GM18505 (cell line): ENCODE data around the gene GCC2.
"Not testable (repeated sequence)": the region's sequence is repeated elsewhere in the genome, so short reads cannot be mapped to it uniquely, and the experiment has no call there.

Experiments used
- ATAC-seq: cut with Tn5 transposase; IDR thresholded peaks from one replicate; pipeline ENCODE4 v1.9.1; 2021; ENCODE audit not compliant: unreplicated experiment
- POLR2A ChIP-seq: IDR thresholded peaks from 4 replicates; pipeline ENCODE4 v1.6.1; 2011; ENCODE audit warnings: borderline replicate concordance; ENCODE audit not compliant: insufficient read depth, insufficient read length; ENCODE audit errors: extremely low read depth

The GCC2 gene

DNA sequence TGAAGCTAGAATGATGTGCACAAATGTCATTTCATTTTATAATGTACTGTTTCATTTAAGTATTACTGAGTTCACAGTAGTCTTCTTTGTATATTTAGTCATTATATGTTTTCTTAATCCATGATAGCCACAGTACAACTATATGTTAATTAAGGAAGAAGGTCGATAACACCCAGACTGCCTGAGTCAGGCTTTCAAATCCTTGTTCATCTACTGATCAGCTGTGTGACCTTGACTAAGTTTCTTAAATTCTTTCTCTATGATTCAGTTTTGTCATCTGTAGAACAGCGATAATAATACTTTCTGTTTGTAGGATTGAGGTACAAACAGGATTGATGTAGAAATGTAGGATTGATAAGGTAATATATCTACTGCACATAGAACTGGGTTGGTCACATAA is 5.4 kb downstream of the GCC2 start:
- ATAC-seq, result no peak
- TF ChIP-seq POLR2A, result no peak

DNA sequence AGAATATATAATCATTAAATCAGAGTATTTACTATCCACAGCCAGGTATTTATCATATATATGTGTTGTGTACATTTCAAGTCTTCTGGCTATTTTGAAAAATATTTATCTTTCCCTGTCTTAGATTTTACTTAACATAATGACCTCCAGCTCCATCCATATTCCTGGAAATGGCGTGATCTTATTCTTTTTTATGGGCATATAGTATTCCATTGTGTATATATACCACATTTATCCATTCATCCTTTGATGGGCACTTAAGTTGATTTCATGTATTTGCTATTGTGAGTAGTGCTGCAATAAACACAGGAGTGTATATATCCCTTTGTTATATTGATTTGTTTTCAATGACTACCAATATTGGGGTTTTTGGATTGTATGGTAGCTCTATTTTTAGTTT is 6.6 kb downstream of the GCC2 start:
- no peak for ATAC-seq
- TF ChIP-seq POLR2A, result no peak

GRCh38 chr2:108458082-108458481 is 9.1 kb downstream of the GCC2 start:
- no peak for TF ChIP-seq POLR2A
- ATAC-seq, result no peak

DNA sequence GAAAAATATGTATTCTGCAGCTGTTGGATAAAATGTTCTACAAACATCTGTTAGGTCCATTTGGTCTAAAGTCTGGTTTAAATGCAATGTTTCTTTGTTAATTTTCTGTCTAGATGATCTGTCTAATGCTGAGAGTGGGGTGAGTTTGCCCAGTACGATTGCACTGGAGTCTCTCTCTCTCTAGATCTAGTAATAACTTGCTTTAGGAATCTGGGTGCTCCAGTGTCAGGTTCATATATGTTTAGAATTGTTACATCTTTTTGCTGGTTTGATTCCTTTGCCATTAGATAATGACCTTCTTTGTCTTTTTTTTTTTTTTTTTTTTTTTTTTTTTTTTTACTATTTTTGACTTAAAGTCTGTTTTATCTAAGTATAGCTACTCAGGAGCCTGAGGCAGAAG is 10.4 kb downstream of the GCC2 start:
- no peak for TF ChIP-seq POLR2A
- ATAC-seq, result no peak

DNA sequence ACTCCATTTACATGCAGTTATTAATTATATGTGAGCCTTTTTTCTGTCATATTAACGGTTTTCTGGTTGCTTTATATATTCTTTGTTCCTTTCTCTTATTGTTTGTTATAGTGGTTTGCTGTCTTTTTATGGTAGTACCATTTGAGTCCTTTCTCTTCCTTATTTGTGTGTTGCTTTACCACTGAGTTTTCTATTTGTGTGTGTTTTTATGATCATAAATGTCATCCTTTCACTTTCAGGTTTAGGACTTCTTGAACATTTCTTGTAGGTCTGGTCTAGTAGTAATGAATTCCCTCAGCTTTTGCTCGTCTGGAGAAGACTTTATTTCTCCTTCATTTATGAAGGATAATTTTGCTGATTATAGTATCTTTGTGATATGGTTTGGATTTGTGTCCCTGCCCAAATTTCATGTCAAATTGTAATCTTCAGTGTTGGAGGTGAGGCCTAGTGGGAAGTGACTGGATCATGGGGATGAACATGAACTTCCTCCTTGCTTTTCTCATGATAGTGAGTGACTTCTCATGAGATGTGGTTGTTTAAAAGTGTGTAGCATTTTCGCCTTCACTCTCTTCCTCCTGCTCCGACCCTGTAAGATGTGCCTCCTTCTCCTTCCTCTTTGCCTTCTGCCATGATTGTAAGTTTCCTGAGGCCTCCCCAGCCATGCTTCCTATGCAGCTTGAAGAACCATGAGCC is 11.5 kb downstream of the GCC2 start:
- ATAC-seq, result peak; percentile 79
- no peak for TF ChIP-seq POLR2A

- TF ChIP-seq POLR2A, result no peak
- ATAC-seq, result no peak
Measured at GRCh38 chr2:108477099-108477498, 28.1 kb downstream of the GCC2 start.

DNA sequence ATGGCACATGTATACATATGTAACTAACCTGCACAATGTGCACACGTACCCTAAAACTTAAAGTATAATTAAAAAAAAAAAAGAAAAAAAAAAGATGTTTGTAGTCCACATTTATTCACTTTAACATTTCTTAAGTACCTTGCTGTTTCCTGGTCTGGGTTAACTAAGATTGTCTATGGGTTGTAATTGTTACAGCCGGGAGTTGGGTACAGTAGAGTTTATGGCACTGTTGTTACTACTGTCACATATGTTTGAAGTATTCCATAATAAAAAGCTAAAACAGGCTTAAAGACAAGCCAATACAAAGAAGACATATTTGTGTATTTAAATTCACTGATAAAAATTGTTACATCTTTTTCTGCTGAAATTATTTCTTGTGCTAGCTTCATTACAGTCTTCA is 36.2 kb downstream of the GCC2 start:
- ATAC-seq, result no peak
- TF ChIP-seq POLR2A, result no peak

DNA sequence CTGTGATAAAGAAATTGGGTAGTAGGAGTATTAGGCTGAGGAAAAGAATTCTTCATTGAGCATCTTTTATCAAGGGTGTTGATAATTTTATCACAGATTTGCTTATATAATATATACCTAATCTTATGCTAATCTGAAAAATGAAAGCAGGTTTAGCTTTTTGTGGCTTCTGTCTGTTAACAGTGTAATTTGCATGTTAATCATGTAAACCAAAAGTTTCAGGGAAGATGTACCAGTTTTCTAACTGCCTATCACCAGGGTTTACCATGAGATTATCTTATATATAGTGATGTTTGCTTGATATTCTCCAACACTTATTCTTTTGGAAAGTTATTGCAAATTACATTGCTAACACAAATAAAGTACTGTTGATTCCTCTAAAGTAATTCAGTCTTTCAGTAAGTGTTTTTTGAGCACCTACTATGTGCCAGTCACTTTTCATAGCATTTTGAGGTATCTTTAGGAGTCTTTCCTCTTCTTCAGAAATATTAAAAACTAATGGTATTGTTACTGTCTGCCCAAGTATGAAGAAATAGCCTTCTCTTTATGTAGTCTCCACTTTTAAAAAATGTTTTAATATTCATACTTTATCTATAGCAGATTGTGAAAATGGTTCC is 41.6 kb downstream of the GCC2 start:
- no peak for ATAC-seq
- no peak for TF ChIP-seq POLR2A

GRCh38 chr2:108491848-108492247 is 42.8 kb downstream of the GCC2 start:
- no peak for ATAC-seq
- TF ChIP-seq POLR2A, result no peak

DNA sequence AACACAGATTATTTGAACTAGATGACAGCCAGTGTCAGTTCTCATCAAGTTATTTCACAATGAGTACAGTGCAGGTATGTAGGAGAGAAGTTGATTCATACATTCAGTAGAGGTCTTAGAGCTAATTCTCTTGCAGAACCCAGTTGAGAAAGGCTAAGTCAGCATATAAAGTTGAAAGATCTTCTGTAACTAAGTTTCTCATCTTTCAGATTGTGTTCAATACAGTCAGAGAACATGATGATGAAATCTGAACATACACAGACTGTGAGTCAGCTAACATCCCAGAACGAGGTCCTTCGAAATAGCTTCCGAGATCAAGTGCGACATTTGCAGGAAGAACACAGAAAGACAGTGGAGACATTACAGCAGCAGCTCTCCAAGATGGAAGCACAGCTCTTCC is 43.4 kb downstream of the GCC2 start:
- no peak for ATAC-seq
- no peak for TF ChIP-seq POLR2A

GRCh38 chr2:108496167-108496566 is 47.2 kb downstream of the GCC2 start:
- ATAC-seq, result not testable (repeated sequence)

GRCh38 chr2:108507620-108508019 is 58.6 kb downstream of the GCC2 start:
- not testable (repeated sequence) for ATAC-seq

GRCh38 chr2:108512431-108512830 is 63.4 kb downstream of the GCC2 start:
- not testable (repeated sequence) for ATAC-seq

GRCh38 chr2:108514478-108514877 is 65.5 kb downstream of the GCC2 start:
- ATAC-seq, result not testable (repeated sequence)

GRCh38 chr2:108524688-108525087 is 75.7 kb downstream of the GCC2 start:
- ATAC-seq, result not testable (repeated sequence)

- ATAC-seq, result not testable (repeated sequence)
Measured at GRCh38 chr2:108525258-108525657, 76.3 kb downstream of the GCC2 start.
